GM12891 (cell line): ENCODE results near the gene WFDC9.
"Not testable (repeated sequence)": the region's sequence is repeated elsewhere in the genome, so short reads cannot be mapped to it uniquely, and the experiment has no call there.

ENCODE experiments used
- DNase-seq: peaks from one replicate; pipeline ENCODE4 v3.0.0; 2011; ENCODE audit warnings: low spot score; ENCODE audit not compliant: insufficient read length
- FAIRE-seq: peaks from 2 replicates; lab custom pipeline; 2011; peaks lifted over from hg19 to GRCh38; lab: Jason Lieb, UNC
- PAX5 ChIP-seq: IDR thresholded peaks from 2 replicates; pipeline ENCODE4 v1.6.1; 2011; ENCODE audit warnings: low read length, moderate library complexity, mild to moderate bottlenecking; ENCODE audit not compliant: insufficient read depth, severe bottlenecking
- POLR2A ChIP-seq: IDR thresholded peaks from 2 replicates; pipeline ENCODE4 v1.6.1; 2011; ENCODE audit warnings: low read depth, low read length, control low read depth
- POLR2AphosphoS5 ChIP-seq: IDR thresholded peaks from 2 replicates; pipeline ENCODE4 v1.6.1; 2011; ENCODE audit warnings: low read depth, low read length, control low read depth
- POU2F2 ChIP-seq: IDR thresholded peaks from 2 replicates; pipeline ENCODE4 v1.6.1; 2011; ENCODE audit warnings: low read depth, mild to moderate bottlenecking, control low read depth, low read length, moderate library complexity
- SPI1 ChIP-seq: IDR thresholded peaks from 2 replicates; pipeline ENCODE4 v1.6.1; 2011; ENCODE audit warnings: low read depth, low read length, control low read depth
- TAF1 ChIP-seq: IDR thresholded peaks from 2 replicates; pipeline ENCODE4 v1.6.1; 2011; ENCODE audit warnings: low read depth, low read length, control low read depth

WFDC9 gene

GRCh38 chr20:45576995-45577394 lies 54.1 kb downstream of the WFDC9 start:
- DNase-seq (no peak), FAIRE-seq (no peak)

GRCh38 chr20:45575931-45576330 lies 55.2 kb downstream of the WFDC9 start:
- DNase-seq (no peak), FAIRE-seq (no peak)
- TF ChIP-seq TAF1 (no peak), SPI1 (no peak), POLR2A (no peak), POLR2AphosphoS5 (no peak), POU2F2 (no peak), PAX5 (no peak)

More at GRCh38 chr20:45576995-45577394, 54.1 kb downstream of the WFDC9 start:
- TF ChIP-seq PAX5 (no peak), TAF1 (no peak), POLR2AphosphoS5 (no peak), SPI1 (no peak), POU2F2 (no peak), POLR2A (no peak)

- not testable (repeated sequence) for FAIRE-seq, DNase-seq
These were observed 61.4 kb downstream of the WFDC9 start for GRCh38 chr20:45569650-45570049.

GRCh38 chr20:45564760-45565276 lies 66.3 kb downstream of the WFDC9 start:
- no peak for TF ChIP-seq SPI1
- TF ChIP-seq POLR2AphosphoS5: no peak
- TF ChIP-seq POLR2A: no peak
- TF ChIP-seq PAX5: no peak
- DNase-seq (no peak), FAIRE-seq (no peak)
